ENCODE results near the gene COL18A1. TPM values are rescaled to one million over a fixed set of nuclear protein-coding genes. Genes with fewer than 3 reads are reported as not detected.

The COL18A1 gene
- total RNA-seq, 1 experiment from 2014 or later: 353 TPM

- DNase-seq (ENCODE audit: low spot score): no peak
- in situ Hi-C loops (cut with HindIII; ENCODE audit: low sequenced_read_pairs): no loop called here
Observed at GRCh38 chr21:45481566-45481965, 76.6 kb downstream of the COL18A1 start.

DNA sequence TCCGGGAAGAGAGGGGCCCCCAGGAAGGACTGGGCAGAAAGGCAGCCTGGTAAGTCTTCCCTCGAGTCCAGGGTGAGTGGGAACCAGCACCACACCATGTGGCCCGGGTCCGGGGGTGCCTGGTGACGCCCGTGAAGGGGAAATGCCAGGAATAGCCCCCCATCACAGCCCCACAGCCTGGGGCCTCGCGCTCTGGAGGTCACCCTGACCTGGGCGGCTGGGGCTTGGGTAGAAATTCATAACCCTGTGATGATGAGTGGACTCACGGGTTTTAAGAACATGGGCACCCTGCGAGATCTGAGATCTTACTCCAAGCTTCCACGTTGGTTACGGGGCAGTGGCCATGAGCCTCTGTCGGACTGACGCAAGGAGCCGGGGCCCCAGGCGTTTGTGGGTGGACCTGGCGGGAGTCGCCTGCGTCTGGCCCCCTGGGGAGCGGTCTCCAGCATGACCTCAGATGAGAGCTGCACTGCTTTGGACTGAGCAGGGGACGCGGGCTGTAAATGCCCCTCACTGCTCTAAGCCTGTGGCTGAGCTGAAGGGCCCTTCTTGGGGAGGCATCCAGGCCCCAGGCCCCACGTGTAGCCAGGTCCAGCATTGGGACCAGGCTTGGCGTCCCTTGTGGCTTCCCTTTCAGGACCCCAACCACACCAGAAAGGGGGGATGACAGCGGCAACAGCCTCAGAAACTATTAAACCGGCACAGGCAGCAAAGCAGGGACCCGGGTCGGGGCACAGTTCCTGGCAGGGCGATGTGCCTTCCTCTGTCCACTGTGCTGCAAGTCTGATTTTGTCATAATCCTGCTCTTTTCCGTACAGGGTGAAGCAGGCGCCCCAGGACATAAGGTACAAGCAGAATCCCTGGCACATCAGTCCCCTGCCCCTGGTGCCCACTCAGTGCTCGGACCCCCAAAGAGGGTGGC, 77.3 kb downstream of the COL18A1 start:
- no peak for DNase-seq (ENCODE audit: low spot score)
- in situ Hi-C loops (cut with HindIII; ENCODE audit: low sequenced_read_pairs): no loop called here

GRCh38 chr21:45482899-45483821, 78.2 kb downstream of the COL18A1 start:
- DNase-seq (ENCODE audit: low spot score): no peak
- in situ Hi-C loops (cut with HindIII; ENCODE audit: low sequenced_read_pairs): no loop called here

DNA sequence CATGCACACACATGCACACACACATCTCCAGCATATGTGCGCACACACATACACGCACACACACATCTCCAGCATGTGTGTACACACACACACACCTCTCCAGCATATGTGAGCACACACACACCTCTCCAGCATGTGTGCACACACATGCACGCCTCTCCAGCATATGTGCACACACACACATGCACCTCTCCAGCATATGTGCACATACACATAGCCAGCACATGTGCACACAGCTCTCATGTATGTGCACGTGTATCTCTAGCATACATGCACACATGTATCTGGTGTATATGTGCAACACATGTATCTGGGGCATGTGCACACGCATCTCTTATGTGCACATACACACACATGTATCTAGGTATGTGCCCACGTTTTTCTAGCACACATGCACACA, 79.4 kb downstream of the COL18A1 start:
- no peak for DNase-seq (ENCODE audit: low spot score)
- in situ Hi-C loops (cut with HindIII; ENCODE audit: low sequenced_read_pairs): no loop called here

DNA sequence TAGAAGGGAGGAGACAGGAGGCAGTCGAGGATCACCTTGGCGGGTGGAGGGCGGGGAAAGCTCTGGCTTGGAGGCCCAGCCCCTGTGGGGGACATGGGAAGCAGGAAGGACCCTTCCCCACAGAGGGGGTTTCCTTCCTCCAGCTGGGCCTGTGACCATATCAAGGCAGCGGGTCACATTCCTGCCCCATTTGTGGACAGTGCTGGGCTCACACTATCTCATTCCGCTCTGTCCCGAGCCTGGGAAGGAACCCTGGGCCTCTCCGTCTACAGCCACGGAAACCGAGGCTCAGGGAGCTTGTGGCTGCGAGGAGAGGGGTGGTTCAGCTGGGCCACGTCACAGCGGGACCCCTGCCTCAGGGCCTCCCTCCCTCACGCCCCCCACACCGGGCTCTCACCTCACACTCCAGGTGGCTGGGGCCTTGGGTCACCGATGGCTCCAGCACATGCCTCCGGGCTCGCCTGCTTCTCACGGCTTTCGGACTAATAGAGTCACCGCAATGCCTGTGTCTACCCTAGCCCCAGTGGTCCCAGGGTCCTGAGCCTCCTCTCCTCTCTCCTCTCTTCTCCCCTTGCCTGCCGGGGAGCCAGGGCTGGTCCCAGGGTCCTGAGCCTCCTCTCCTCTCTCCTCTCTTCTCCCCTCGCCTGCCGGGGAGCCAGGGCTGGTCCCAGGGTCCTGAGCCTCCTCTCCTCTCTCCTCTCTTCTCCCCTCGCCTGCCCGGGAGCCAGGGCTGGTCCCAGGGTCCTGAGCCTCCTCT, 80.9 kb downstream of the COL18A1 start:
- in situ Hi-C loops (cut with HindIII; ENCODE audit: low sequenced_read_pairs): no loop called here
- DNase-seq (ENCODE audit: low spot score): no peak

- in situ Hi-C loops (cut with HindIII; ENCODE audit: low sequenced_read_pairs): no loop called here
- no peak for DNase-seq (ENCODE audit: low spot score)
Observed at GRCh38 chr21:45486443-45487160, 81.6 kb downstream of the COL18A1 start.

DNA sequence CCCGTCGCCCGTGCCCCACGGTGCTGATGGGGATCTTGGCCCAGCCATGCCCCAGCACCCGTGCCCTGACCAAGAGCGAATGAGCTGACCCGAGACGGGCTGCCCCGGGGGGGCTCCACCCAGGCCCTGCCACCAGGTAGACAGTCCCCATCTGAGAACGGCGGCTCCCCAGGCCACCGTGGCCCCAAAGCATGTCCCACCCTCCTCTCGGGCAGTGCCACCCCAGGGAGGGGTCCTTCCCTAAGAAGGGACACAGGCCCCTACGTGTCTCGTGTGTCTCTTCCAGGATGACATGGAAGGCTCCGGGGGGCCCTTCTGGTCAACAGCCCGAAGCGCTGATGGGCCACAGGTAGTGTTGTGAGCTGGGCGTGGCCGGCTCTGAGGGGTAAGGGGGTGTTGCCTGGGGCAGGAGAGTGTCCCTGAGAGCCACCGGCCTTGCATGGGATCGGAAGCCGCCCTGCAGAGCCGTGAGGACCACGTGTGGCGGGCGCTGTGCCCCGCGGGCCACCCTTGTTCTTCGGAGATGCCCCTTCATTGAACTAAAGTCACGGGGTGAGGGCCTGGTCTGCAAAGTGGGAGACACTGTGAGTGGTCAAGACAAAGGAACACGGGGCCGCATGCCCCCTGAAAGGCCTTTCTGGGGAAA, 82.3 kb downstream of the COL18A1 start:
- in situ Hi-C loops (cut with HindIII; ENCODE audit: low sequenced_read_pairs): no loop called here
- no peak for DNase-seq (ENCODE audit: low spot score)

DNA sequence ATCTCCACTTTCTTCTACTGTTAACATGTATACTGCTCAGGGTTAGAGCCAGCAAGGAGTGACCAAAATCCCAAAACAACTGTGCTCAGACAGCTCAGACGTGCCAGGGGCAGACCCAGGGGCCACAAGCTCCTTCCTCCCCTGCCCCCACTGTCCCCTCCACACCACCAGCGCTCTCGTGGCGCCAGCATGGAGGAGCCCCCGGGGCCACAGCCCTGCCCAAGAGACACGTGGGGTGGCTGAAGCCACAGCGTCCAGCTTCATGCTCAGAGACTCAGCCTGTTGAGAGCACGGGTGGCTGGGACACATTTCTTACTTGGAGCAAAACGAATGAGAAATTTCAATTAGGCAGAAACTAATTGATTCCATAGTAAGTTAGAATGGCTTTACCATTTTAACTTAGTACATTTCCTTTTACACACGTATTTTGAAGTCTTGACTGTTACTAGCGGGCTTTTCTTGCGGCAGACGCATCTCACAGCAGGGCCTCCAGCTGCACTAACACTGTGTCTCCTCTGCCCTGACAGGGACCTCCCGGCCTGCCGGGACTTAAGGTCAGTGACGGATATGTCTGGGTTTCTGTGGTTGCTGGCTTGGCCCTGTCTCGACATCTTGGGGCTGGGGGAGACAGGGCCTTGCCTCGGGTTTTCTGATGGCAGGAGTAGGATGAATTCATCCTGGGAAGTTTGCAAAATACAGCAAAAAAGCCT, 83.1 kb downstream of the COL18A1 start:
- no peak for DNase-seq (ENCODE audit: low spot score)
- in situ Hi-C loops (cut with HindIII; ENCODE audit: low sequenced_read_pairs): no loop called here

- no peak for DNase-seq (ENCODE audit: low spot score)
- in situ Hi-C loops (cut with HindIII; ENCODE audit: low sequenced_read_pairs): no loop called here
Observed at GRCh38 chr21:45488931-45489721, 84.2 kb downstream of the COL18A1 start.

DNA sequence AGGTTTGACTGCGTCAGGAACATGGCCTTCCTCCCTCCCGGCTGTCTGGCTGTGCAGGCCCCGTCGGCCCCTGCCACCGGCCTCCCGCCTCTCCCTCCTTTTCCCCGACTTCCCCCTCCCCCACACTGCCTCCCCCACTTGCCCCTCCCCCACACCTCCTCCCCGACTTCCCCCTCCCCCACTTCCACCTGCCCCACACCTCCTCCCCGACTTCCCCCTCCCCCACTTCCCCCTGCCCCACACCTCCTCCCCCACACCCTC, 84.7 kb downstream of the COL18A1 start:
- in situ Hi-C loops (cut with HindIII; ENCODE audit: low sequenced_read_pairs): no loop called here
- DNase-seq (ENCODE audit: low spot score): no peak

- in situ Hi-C loops (cut with HindIII; ENCODE audit: low sequenced_read_pairs): no loop called here
- DNase-seq (ENCODE audit: low spot score): no peak
Observed at GRCh38 chr21:45490049-45490731, 85.2 kb downstream of the COL18A1 start.

DNA sequence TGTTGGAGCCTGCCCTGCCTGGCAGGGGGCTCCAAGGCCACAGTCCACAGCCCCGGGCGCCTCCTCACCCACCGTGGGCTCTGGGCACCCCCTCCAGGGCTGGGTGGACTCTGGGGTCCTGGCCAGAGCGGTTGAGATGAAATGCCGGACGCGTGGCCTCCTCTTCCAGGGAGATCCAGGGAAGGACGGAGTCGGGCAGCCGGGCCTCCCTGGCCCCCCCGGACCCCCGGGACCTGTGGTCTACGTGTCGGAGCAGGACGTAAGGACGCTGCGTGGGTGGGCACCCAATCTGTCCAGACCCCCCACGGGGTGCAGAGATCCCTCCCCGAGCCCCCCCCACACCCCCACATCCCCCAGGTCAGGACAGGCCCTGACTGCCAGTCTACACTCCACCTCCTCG, 86.1 kb downstream of the COL18A1 start:
- DNase-seq (ENCODE audit: low spot score): no peak
- in situ Hi-C loops (cut with HindIII; ENCODE audit: low sequenced_read_pairs): no loop called here

DNA sequence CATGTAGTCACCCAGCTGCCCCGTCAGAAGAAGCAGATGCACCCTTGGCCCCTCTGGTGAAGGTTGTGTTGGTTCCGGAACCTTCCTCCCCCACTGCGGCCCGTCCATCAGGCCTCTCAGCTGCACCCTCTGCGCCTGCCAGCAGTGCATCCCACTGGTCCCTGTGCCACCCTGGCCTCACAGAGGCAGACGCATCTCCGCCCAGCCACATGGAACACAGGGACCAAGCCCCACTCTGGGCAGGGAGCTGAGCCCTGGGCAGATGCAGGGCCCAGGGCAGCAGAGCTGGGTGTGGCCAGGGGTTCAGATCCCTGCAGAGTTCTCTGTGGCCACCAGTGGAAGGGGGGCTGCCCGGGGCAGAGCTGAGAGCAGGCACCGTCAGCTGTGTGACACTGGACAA, 86.7 kb downstream of the COL18A1 start:
- no peak for DNase-seq (ENCODE audit: low spot score)
- in situ Hi-C loops (cut with HindIII; ENCODE audit: low sequenced_read_pairs): no loop called here

- no peak for DNase-seq (ENCODE audit: low spot score)
- in situ Hi-C loops (cut with HindIII; ENCODE audit: low sequenced_read_pairs): no loop called here
Observed at GRCh38 chr21:45492765-45493164, 87.8 kb downstream of the COL18A1 start.

- in situ Hi-C loops (cut with HindIII; ENCODE audit: low sequenced_read_pairs): no loop called here
- DNase-seq (ENCODE audit: low spot score): no peak
Observed at GRCh38 chr21:45493401-45494001, 88.5 kb downstream of the COL18A1 start.

- no peak for DNase-seq (ENCODE audit: low spot score)
- in situ Hi-C loops (cut with HindIII; ENCODE audit: low sequenced_read_pairs): no loop called here
Observed at GRCh38 chr21:45494135-45494850, 89.3 kb downstream of the COL18A1 start.
